GM18499 (cell line): ENCODE data around the gene ZNF496.
"Not testable (repeated sequence)": the region's sequence is repeated elsewhere in the genome, so short reads cannot be mapped to it uniquely, and the experiment has no call there.

Experiments
- ATAC-seq: cut with Tn5 transposase; IDR thresholded peaks from one replicate; pipeline ENCODE4 v1.9.1; 2021; ENCODE audit warnings: moderate number of reproducible peaks; ENCODE audit not compliant: insufficient read depth, unreplicated experiment

ZNF496 gene

GRCh38 chr1:247255772-247256171 lies 75.9 kb downstream of the ZNF496 start, which contains the start of gene VN1R5:
Gene VN1R5, plus strand, starts transcription at chr1:247256072.
- not testable (repeated sequence) for ATAC-seq

- no peak for ATAC-seq
These were observed 84.1 kb downstream of the ZNF496 start for GRCh38 chr1:247247568-247247967.
